Upper lobe of left lung (tissue), 6 donors: ENCODE data around the gene THAP12. TPM values are rescaled to one million over a fixed set of nuclear protein-coding genes. Genes with fewer than 3 reads are reported as not detected.
"Not testable (repeated sequence)": the region's sequence is repeated elsewhere in the genome, so short reads cannot be mapped to it uniquely, and the experiment has no call there.

Experiments
- ATAC-seq, 2 donors: fragments of 200-7000 bp; cut with Tn5 transposase; one replicate each; pipeline ENCODE4 v1.9.1; 2022; ENCODE audit warnings: mild to moderate bottlenecking in 2 of 2, moderate library complexity in 2 of 2; ENCODE audit not compliant: low FRiP score in 2 of 2
- DNase-seq, 2 donors: peaks; one replicate each; pipeline ENCODE4 v3.0.0-alpha.2; 2019 to 2020
- H3K27ac ChIP-seq, 4 donors: fragments of 200-600 bp; sonication (generic); one replicate each; pipeline ENCODE4 v1.5.1; 2016 to 2019
- H3K27me3 ChIP-seq, 4 donors: fragments of 200-600 bp; sonication (generic); one replicate each; pipeline ENCODE4 v1.5.1; 2017 to 2019
- H3K36me3 ChIP-seq, 4 donors: fragments of 200-600 bp; sonication (generic); one replicate each; pipeline ENCODE4 v1.5.1; 2016 to 2019
- H3K4me1 ChIP-seq, 4 donors: fragments of 200-600 bp; sonication (generic); one replicate each; pipeline ENCODE4 v1.5.1; 2018 to 2019
- H3K4me3 ChIP-seq, 4 donors: fragments of 200-600 bp; sonication (generic); one replicate each; pipeline ENCODE4 v1.5.1; 2017 to 2019; ENCODE audit warnings: mild to moderate bottlenecking in 2 of 4, moderate library complexity in 1 of 4
- H3K9me3 ChIP-seq, 4 donors: fragments of 200-600 bp; sonication (generic); one replicate each; pipeline ENCODE4 v1.5.1; 2018 to 2019
- EP300 ChIP-seq, 4 donors: sonication (generic); formaldehyde crosslinking; IDR thresholded peaks; one replicate each; pipeline ENCODE4 v1.5.1; 2017; ENCODE audit warnings: antibody characterized with exemption in 4 of 4, control low read depth in 2 of 4
- POLR2A ChIP-seq, 4 donors: fragments of 450-650 bp; IDR thresholded peaks; one replicate each; pipeline ENCODE4 v1.5.1; 2016 to 2017; ENCODE audit warnings: antibody characterized with exemption in 4 of 4, mild to moderate bottlenecking in 2 of 4
- POLR2AphosphoS5 ChIP-seq, 2 donors: sonication (generic); formaldehyde crosslinking; IDR thresholded peaks; one replicate each; pipeline ENCODE4 v1.5.1; 2017; ENCODE audit warnings: antibody characterized with exemption in 2 of 2
- WGBS, 2 donors: methylation state at CpG; one replicate each; pipeline ENCODE4 v1.1.5; 2017 to 2018; 5-methylcytosine and 5-hydroxymethylcytosine counted together
- total RNA-seq, 6 donors: library from RNA; depleted of rRNA in 4 of 6; stranded (reverse); fragments of >200 nt in 4 of 6; gene quantifications; one replicate each; pipeline versions ENCODE4 v1.1.0 to v1.2.1, GENCODE V29; 2016 to 2021
- TF ChIP-seq, protein P1 (sequence below), 6 experiments: fragments of 450-650 bp in 4 of 6; fragments of 200-600 bp in 2 of 6; sonication (generic) in 2 of 6; IDR thresholded peaks; one replicate each; pipeline ENCODE4 v1.5.1; 2016 to 2019; ENCODE audit warnings: antibody characterized with exemption in 6 of 6
- donor health status: DM: no; HTN: no; CAD: no; lungs with moderate emphysema.
- donor health status: DM: no; HTN: yes; CAD: no; lungs with severe emphysema.

THAP12 gene
- total RNA-seq, 6 donors from 2014 or later, result 9.1 to 35.8 (median 34.2) TPM

GRCh38 chr11:76325185-76325584, 55.7 kb downstream of the THAP12 start:
- Histone ChIP-seq H3K4me3 (no peak overlapping the region), H3K27me3 (peaks cover 0 to 10% (median 7%) of the 10 kb centered on the region in 4 donors), H3K27ac (no peak overlapping the region), H3K4me1 (peaks cover 8 to 22% (median 14%) of the 10 kb centered on the region in 4 donors), H3K9me3 (no peaks in the 10 kb centered on the region), H3K36me3 (no peaks in the 10 kb centered on the region)
- WGBS, 2 donors, result 87 to 93% methylated on average over 2 of the region's 2 CpGs
- ATAC-seq, result no peak
- TF ChIP-seq POLR2A (IDR thresholded peaks at IDR 0.05) (no peak), POLR2AphosphoS5 (IDR thresholded peaks at IDR 0.05) (no peak), EP300 (IDR thresholded peaks at IDR 0.05) (no peak)
- TF ChIP-seq, protein P1, sequence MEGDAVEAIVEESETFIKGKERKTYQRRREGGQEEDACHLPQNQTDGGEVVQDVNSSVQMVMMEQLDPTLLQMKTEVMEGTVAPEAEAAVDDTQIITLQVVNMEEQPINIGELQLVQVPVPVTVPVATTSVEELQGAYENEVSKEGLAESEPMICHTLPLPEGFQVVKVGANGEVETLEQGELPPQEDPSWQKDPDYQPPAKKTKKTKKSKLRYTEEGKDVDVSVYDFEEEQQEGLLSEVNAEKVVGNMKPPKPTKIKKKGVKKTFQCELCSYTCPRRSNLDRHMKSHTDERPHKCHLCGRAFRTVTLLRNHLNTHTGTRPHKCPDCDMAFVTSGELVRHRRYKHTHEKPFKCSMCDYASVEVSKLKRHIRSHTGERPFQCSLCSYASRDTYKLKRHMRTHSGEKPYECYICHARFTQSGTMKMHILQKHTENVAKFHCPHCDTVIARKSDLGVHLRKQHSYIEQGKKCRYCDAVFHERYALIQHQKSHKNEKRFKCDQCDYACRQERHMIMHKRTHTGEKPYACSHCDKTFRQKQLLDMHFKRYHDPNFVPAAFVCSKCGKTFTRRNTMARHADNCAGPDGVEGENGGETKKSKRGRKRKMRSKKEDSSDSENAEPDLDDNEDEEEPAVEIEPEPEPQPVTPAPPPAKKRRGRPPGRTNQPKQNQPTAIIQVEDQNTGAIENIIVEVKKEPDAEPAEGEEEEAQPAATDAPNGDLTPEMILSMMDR (IDR thresholded peaks at IDR 0.05), result no peak
- DNase-seq, result no peak

DNA sequence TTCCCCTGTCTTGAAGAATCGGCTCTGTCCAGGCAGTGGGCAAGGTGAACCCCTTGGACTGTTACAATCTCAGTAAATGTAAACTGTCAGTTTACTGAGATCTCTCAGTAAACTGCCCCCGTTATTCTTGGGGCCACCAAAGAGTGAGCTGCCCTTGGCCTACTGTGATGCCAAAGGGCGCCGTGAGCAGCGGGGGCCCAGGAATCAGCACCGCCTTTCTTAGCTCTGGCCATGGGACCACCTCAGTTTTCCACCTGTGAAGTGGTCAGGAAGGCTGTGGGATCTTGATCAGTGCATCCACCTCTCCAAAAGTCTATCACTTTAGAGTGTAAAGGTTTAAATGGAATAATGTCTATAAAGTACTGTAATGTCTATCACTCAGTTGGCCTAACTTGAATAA, 57.1 kb downstream of the THAP12 start:
- ATAC-seq (no peak), DNase-seq (peak in 1 of 2 donors; percentile 42)
- WGBS, 2 donors, result 96 to 98% methylated on average over 6 of the region's 6 CpGs

DNA sequence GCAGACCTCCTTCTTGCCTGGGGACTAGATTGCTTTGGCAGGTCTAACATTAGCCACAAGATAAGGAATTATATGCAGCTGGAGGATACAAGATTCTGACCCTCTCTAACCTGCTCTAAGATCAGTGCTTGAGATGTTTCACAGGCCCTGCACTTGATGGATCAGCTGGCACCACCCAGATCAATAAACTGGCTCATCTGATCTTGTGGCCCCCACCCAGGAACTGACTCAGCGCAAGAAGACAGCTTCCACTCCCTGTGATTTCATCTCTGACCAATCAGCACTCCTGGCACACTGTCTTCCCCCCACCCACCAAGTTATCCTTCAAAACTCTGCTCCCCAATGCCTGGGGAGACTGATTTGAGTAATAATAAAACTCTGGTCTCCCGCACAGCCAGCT, 57.6 kb downstream of the THAP12 start:
- H3K9me3 ChIP-seq, H3K27ac ChIP-seq, H3K4me3 ChIP-seq, DNase-seq, H3K36me3 ChIP-seq, ATAC-seq: not testable (repeated sequence)
- Histone ChIP-seq H3K27me3 (peaks cover 0 to 10% (median 7%) of the 10 kb centered on the region in 4 donors), H3K4me1 (peaks cover 0 to 11% (median 2%) of the 10 kb centered on the region in 4 donors)
- 83 to 93% methylated on average over 2 of the region's 2 CpGs for WGBS, 2 donors

More for the DNA sequence above, 57.1 kb downstream of the THAP12 start:
- no peak overlapping the region for H3K4me3 ChIP-seq
- peaks cover 0 to 10% (median 7%) of the 10 kb centered on the region in 4 donors for H3K27me3 ChIP-seq
- no peak overlapping the region for H3K27ac ChIP-seq
- peaks cover 0 to 11% (median 2%) of the 10 kb centered on the region in 4 donors for H3K4me1 ChIP-seq
- H3K36me3 ChIP-seq, result no peaks in the 10 kb centered on the region
- no peaks in the 10 kb centered on the region for H3K9me3 ChIP-seq
- TF ChIP-seq POLR2A (IDR thresholded peaks at IDR 0.05) (no peak), POLR2AphosphoS5 (IDR thresholded peaks at IDR 0.05) (no peak), EP300 (IDR thresholded peaks at IDR 0.05) (no peak)
- TF ChIP-seq, protein P1 (IDR thresholded peaks at IDR 0.05), result no peak

DNA sequence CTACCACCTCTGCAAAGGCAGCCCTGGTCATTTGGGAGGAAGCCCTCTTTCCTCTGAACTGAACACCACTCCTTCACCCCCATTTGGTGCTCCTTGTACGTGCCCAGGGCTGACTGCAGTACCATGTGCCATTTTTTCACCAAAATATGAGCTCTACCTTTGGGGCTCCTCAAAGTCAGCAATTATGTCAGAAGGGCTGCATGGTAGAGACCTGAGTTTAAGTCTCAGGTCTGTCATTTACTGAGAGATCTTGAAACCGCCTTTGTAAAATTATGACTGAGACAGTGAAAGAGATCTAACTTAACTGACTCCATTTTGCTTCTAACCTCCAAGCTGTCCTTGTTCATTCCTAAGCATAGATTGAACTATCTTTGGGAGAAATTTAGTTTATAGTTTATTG, 58.0 kb downstream of the THAP12 start:
- ATAC-seq (no peak), DNase-seq (no peak)
- peaks cover 0 to 10% (median 7%) of the 10 kb centered on the region in 4 donors for H3K27me3 ChIP-seq
- peaks cover 0 to 11% (median 2%) of the 10 kb centered on the region in 4 donors for H3K4me1 ChIP-seq
- 95 to 100% methylated on average over 2 of the region's 2 CpGs for WGBS, 2 donors
- H3K27ac ChIP-seq, result no peak overlapping the region
- TF ChIP-seq, protein P1 (IDR thresholded peaks at IDR 0.05), result no peak
- no peak for TF ChIP-seq EP300 (IDR thresholded peaks at IDR 0.05)
- no peak for TF ChIP-seq POLR2AphosphoS5 (IDR thresholded peaks at IDR 0.05)
- TF ChIP-seq POLR2A (IDR thresholded peaks at IDR 0.05), result no peak
- H3K4me3 ChIP-seq, result no peak overlapping the region
- H3K9me3 ChIP-seq, result no peaks in the 10 kb centered on the region
- H3K36me3 ChIP-seq, result no peaks in the 10 kb centered on the region

GRCh38 chr11:76322540-76322939, 58.4 kb downstream of the THAP12 start:
- WGBS, 2 donors, result 60 to 64% methylated on average over 5 of the region's 5 CpGs
- no peak for DNase-seq
- ATAC-seq, result no peak
- Histone ChIP-seq H3K27me3 (peaks cover 0 to 10% (median 7%) of the 10 kb centered on the region in 4 donors), H3K27ac (no peak overlapping the region), H3K4me3 (peak overlapping the region in 2 of 4 donors; percentile 44 to 47), H3K9me3 (no peaks in the 10 kb centered on the region), H3K4me1 (peaks cover 0 to 11% (median 2%) of the 10 kb centered on the region in 4 donors), H3K36me3 (no peaks in the 10 kb centered on the region)
- no peak for TF ChIP-seq POLR2A (IDR thresholded peaks at IDR 0.05)
